GM12878 (cell line): Measurements from ENCODE around the gene LARP4B. TPM values are rescaled to one million over a fixed set of nuclear protein-coding genes. Genes with fewer than 3 reads are reported as not detected.
A peak's percentile ranks its signal among the peaks of the same experiment; 100 is the strongest.

Experiments used
- ATAC-seq: fragments of 200-7000 bp; cut with Tn5 transposase; 3 replicates; pipeline ENCODE4 v1.9.1; 2020; ENCODE audit warnings: mild to moderate bottlenecking, moderate library complexity
- BruUV-seq: library from RNA; stranded (reverse); fragments of 400-500 nt; replicated peaks from 2 replicates; lab custom pipeline; 2021; lab: Mats Ljungman, UMichigan
- CTCF ChIA-PET: fragments of 300-600 bp; sonication (Branson Sonifier 250); formaldehyde crosslinking; extraction: SDS; loops from one replicate; lab custom pipeline; 2021; ENCODE audit warnings: inconsistent platforms; lab: Yijun Ruan, JAX
- POLR2A ChIA-PET: fragments of 350-600 bp; formaldehyde crosslinking; extraction: SDS; loops from one replicate; lab custom pipeline; 2021; ENCODE audit warnings: inconsistent platforms; lab: Charles Lee
- RAD21 ChIA-PET: fragments of 300-600 bp; sonication (Branson Sonifier 250); formaldehyde crosslinking; loops from one replicate; lab custom pipeline; 2023; ENCODE audit warnings: antibody characterized with exemption; ENCODE audit not compliant: unreplicated experiment; lab: Charles Lee
- SMC1A ChIA-PET: fragments of 300-600 bp; sonication (Branson Sonifier 250); formaldehyde crosslinking; loops from one replicate; lab custom pipeline; 2023; ENCODE audit not compliant: unreplicated experiment, uncharacterized antibody; lab: Charles Lee
- DNase-seq: peaks from one replicate; pipeline ENCODE4 v3.0.0-alpha.2; 2011; ENCODE audit warnings: low read depth, low spot score
- FAIRE-seq: peaks from 3 replicates; lab custom pipeline; 2011; peaks lifted over from hg19 to GRCh38; lab: Jason Lieb, UNC
- H2AFZ ChIP-seq: 2 replicates; pipeline ENCODE4 v1.6.0; 2011; ENCODE audit warnings: low read depth, low read length, control low read depth; ENCODE audit not compliant: control insufficient read depth
- H3K27ac ChIP-seq: 2 replicates; pipeline ENCODE4 v1.5.1; 2011; ENCODE audit warnings: control low read depth; ENCODE audit not compliant: control insufficient read depth, insufficient read depth
- H3K27me3 ChIP-seq, 2 experiments: replicated peaks in 1 of 2; 2 replicates each; pipeline versions ENCODE4 v1.6.0 to v1.6.1; 2011; ENCODE audit warnings: low read length in 1 of 2; ENCODE audit not compliant: control insufficient read depth in 2 of 2, insufficient read depth in 2 of 2
- H3K36me3 ChIP-seq, 2 experiments: 2 replicates each; pipeline ENCODE4 v1.5.1; 2011; ENCODE audit warnings: low read length in 1 of 2; ENCODE audit not compliant: control insufficient read depth in 2 of 2, insufficient read depth in 2 of 2
- H3K4me1 ChIP-seq: 2 replicates; pipeline ENCODE4 v1.6.1; 2011; ENCODE audit warnings: mild to moderate bottlenecking, low read length, moderate library complexity, mixed read lengths; ENCODE audit not compliant: control insufficient read depth, insufficient read depth
- H3K4me2 ChIP-seq: 2 replicates; pipeline ENCODE4 v1.6.0; 2011; ENCODE audit warnings: control low read depth; ENCODE audit not compliant: control insufficient read depth, insufficient read depth
- H3K4me3 ChIP-seq: fragments of 200-600 bp; sonication (generic); 2 replicates; pipeline ENCODE4 v1.5.1; 2016
- H3K79me2 ChIP-seq: 2 replicates; pipeline ENCODE4 v1.6.0; 2011; ENCODE audit warnings: low read length; ENCODE audit not compliant: control insufficient read depth, insufficient read depth
- H3K9ac ChIP-seq: 2 replicates; pipeline ENCODE4 v1.8.0; 2011; ENCODE audit warnings: low read length, control low read depth, mixed read lengths; ENCODE audit not compliant: control insufficient read depth, insufficient read depth
- H3K9me3 ChIP-seq: replicated peaks from 3 replicates; pipeline ENCODE4 v1.5.1; 2011; ENCODE audit warnings: mild to moderate bottlenecking, low read length; ENCODE audit not compliant: control insufficient read depth, insufficient read depth
- H4K20me1 ChIP-seq: 2 replicates; pipeline ENCODE4 v1.6.0; 2011; ENCODE audit not compliant: control insufficient read depth, insufficient read depth
- CBX5 ChIP-seq: sonication (generic); IDR thresholded peaks from 2 replicates; pipeline ENCODE4 v1.6.1; 2016; ENCODE audit warnings: low read depth, moderate library complexity, mild to moderate bottlenecking, inconsistent platforms
- WGBS: methylation state at CpG from one replicate; pipeline ENCODE4 v1.1.6; 2016; ENCODE audit warnings: low lambda C conversion rate; ENCODE audit not compliant: insufficient replicate concordance, insufficient coverage; ENCODE audit errors: missing lambda C conversion rate; 5-methylcytosine and 5-hydroxymethylcytosine counted together
- in situ Hi-C: fragments of 300-500 bp; cut with MboI; formaldehyde crosslinking; loops from 9 replicates; pipeline ENCODE4 v1.14.3; 2018; ENCODE audit warnings: mixed read lengths
- intact Hi-C: fragments of 100-400 bp; cut with micrococcal nuclease; formaldehyde crosslinking; loops from one replicate; pipeline ENCODE4 v1.14.2; 2022; ENCODE audit not compliant: unreplicated experiment
- polyA plus RNA-seq, 11 experiments: library from polyadenylated mRNA; depleted of rRNA in 4 of 11; unstranded in 6 of 11; stranded (reverse) in 5 of 11; fragments of >200 nt; fragmentation: Nextera tagmentation in 4 of 11; fragmentation: Illumina TruSeq in 1 of 11; extraction: Ambion mirVana in 4 of 11; extraction: Trizol in 1 of 11; gene quantifications; 1 replicate in 1 of 11; 2 replicates in 10 of 11; pipeline versions ENCODE4 v1.2.1 to v1.2.3, GENCODE V29; 2011 to 2016; ENCODE audit warnings: inconsistent platforms in 2 of 11, missing spikeins in 2 of 11, low read depth in 1 of 11
- total RNA-seq, 4 experiments: library from RNA; depleted of rRNA in 3 of 4; stranded (reverse); fragments of >200 nt in 3 of 4; fragmentation: Illumina TruSeq in 1 of 4; extraction: Trizol in 1 of 4; gene quantifications; 2 replicates each; pipeline versions ENCODE4 v1.2.1 to v1.2.3, GENCODE V29; 2013 to 2021
- TF ChIP-seq, protein P1 (sequence below): fragments of 450-650 bp; IDR thresholded peaks from 2 replicates; pipeline ENCODE4 v1.6.1; 2017; ENCODE audit warnings: mild to moderate bottlenecking, low read depth, inconsistent platforms; ENCODE audit not compliant: poor library complexity, severe bottlenecking
- TF ChIP-seq, protein P2 (sequence below): fragments of 450-650 bp; IDR thresholded peaks from 2 replicates; pipeline ENCODE4 v1.6.1; 2017; ENCODE audit warnings: mild to moderate bottlenecking, moderate library complexity

The LARP4B gene
- total and polyA plus RNA-seq, 10 of the 15 experiments (the other 5 are each of a cell fraction or from before 2014, with no cell fraction given): 10.5 to 119 (median 39.4) TPM

- TF ChIP-seq, protein P1, sequence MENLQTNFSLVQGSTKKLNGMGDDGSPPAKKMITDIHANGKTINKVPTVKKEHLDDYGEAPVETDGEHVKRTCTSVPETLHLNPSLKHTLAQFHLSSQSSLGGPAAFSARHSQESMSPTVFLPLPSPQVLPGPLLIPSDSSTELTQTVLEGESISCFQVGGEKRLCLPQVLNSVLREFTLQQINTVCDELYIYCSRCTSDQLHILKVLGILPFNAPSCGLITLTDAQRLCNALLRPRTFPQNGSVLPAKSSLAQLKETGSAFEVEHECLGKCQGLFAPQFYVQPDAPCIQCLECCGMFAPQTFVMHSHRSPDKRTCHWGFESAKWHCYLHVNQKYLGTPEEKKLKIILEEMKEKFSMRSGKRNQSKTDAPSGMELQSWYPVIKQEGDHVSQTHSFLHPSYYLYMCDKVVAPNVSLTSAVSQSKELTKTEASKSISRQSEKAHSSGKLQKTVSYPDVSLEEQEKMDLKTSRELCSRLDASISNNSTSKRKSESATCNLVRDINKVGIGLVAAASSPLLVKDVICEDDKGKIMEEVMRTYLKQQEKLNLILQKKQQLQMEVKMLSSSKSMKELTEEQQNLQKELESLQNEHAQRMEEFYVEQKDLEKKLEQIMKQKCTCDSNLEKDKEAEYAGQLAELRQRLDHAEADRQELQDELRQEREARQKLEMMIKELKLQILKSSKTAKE: no peak
- TF ChIP-seq CBX5: peak; percentile 100
- TF ChIP-seq, protein P2, sequence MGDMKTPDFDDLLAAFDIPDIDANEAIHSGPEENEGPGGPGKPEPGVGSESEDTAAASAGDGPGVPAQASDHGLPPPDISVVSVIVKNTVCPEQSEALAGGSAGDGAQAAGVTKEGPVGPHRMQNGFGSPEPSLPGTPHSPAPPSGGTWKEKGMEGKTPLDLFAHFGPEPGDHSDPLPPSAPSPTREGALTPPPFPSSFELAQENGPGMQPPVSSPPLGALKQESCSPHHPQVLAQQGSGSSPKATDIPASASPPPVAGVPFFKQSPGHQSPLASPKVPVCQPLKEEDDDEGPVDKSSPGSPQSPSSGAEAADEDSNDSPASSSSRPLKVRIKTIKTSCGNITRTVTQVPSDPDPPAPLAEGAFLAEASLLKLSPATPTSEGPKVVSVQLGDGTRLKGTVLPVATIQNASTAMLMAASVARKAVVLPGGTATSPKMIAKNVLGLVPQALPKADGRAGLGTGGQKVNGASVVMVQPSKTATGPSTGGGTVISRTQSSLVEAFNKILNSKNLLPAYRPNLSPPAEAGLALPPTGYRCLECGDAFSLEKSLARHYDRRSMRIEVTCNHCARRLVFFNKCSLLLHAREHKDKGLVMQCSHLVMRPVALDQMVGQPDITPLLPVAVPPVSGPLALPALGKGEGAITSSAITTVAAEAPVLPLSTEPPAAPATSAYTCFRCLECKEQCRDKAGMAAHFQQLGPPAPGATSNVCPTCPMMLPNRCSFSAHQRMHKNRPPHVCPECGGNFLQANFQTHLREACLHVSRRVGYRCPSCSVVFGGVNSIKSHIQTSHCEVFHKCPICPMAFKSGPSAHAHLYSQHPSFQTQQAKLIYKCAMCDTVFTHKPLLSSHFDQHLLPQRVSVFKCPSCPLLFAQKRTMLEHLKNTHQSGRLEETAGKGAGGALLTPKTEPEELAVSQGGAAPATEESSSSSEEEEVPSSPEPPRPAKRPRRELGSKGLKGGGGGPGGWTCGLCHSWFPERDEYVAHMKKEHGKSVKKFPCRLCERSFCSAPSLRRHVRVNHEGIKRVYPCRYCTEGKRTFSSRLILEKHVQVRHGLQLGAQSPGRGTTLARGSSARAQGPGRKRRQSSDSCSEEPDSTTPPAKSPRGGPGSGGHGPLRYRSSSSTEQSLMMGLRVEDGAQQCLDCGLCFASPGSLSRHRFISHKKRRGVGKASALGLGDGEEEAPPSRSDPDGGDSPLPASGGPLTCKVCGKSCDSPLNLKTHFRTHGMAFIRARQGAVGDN: peak; percentile 43; the same call in 1 of the 2 replicates
- Histone ChIP-seq H3K4me3 (no peak overlapping the region), H3K79me2 (no peaks in the 10 kb centered on the region), H2AFZ (no peak overlapping the region), H3K27me3 (no peaks in the 10 kb centered on the region), H3K9ac (no peak overlapping the region), H3K27ac (no peak overlapping the region), H3K4me1 (peaks cover 9% of the 10 kb centered on the region), H3K36me3 (no peaks in the 10 kb centered on the region), H3K4me2 (no peak overlapping the region), H3K9me3 (peaks cover 16% of the 10 kb centered on the region), H4K20me1 (no peaks in the 10 kb centered on the region)
- FAIRE-seq: peak; percentile 18
- in situ Hi-C loops: no loop called here
- ChIA-PET SMC1A (interaction anchor here (1.2 kb wide), 1 partner anchor 9 kb away, joined by 6 read pairs; the partner anchor contains the start of gene GTPBP4), RAD21 (no interaction called here), CTCF (no interaction called here), POLR2A (no interaction called here)
- intact Hi-C loops: no loop called here
- no peak for DNase-seq
- no TSS peak for BruUV-seq
- ATAC-seq: no peak
- 73% methylated on average over 2 of the region's 2 CpGs for WGBS
Measured at GRCh38 chr10:978826-979421, 47.4 kb upstream of the LARP4B start.
